H1 (cell line): ENCODE data around the gene SRXN1. TPM values are rescaled to one million over a fixed set of nuclear protein-coding genes. Genes with fewer than 3 reads are reported as not detected.

Experiments
- CTCF ChIA-PET: fragments of 300-600 bp; sonication (Branson Sonifier 250); formaldehyde crosslinking; loops from one replicate; lab custom pipeline; 2021; ENCODE audit not compliant: partially characterized antibody; lab: Charles Lee
- POLR2A ChIA-PET: fragments of 300-600 bp; sonication (Branson Sonifier 250); formaldehyde crosslinking; loops from one replicate; lab custom pipeline; 2021; ENCODE audit warnings: inconsistent platforms; ENCODE audit not compliant: partially characterized antibody; lab: Charles Lee
- DNase-seq, 2 experiments: peaks; one replicate each; pipeline versions ENCODE4 v3.0.0 to v3.0.0-alpha.2; 2010 to 2022; ENCODE audit warnings: low spot score in 2 of 2, low read depth in 1 of 2, mixed read lengths in 1 of 2
- FAIRE-seq: peaks from 2 replicates; lab custom pipeline; 2011; peaks lifted over from hg19 to GRCh38; lab: Jason Lieb, UNC
- H2AFZ ChIP-seq: 2 replicates; pipeline ENCODE4 v1.8.1; 2012; ENCODE audit warnings: low read length, inconsistent platforms
- H2AK5ac ChIP-seq: 2 replicates; pipeline ENCODE4 v1.6.1; 2013; ENCODE audit warnings: low read depth, low read length
- H2BK120ac ChIP-seq: replicated peaks from 2 replicates; pipeline ENCODE3; 2013; ENCODE audit warnings: low read depth, low read length, inconsistent platforms
- H2BK12ac ChIP-seq: 2 replicates; pipeline ENCODE4 v1.6.1; 2013; ENCODE audit warnings: low read depth, low read length
- H2BK15ac ChIP-seq: 2 replicates; pipeline ENCODE4 v1.6.1; 2013; ENCODE audit warnings: low read length
- H2BK20ac ChIP-seq: 2 replicates; pipeline ENCODE4 v1.6.1; 2013; ENCODE audit warnings: low read length
- H2BK5ac ChIP-seq: 2 replicates; pipeline ENCODE4 v1.6.1; 2013; ENCODE audit warnings: low read depth, low read length
- H3K14ac ChIP-seq: 2 replicates; pipeline ENCODE4 v1.6.1; 2013; ENCODE audit warnings: inconsistent platforms; ENCODE audit not compliant: insufficient read length
- H3K18ac ChIP-seq: 2 replicates; pipeline ENCODE4 v1.6.1; 2013; ENCODE audit warnings: low read length; ENCODE audit errors: extremely low read depth
- H3K23ac ChIP-seq: 2 replicates; pipeline ENCODE4 v1.6.1; 2013; ENCODE audit warnings: inconsistent platforms; ENCODE audit not compliant: insufficient read length
- H3K23me2 ChIP-seq: 2 replicates; pipeline ENCODE4 v1.6.1; 2013; ENCODE audit warnings: low read depth, low read length
- H3K27ac ChIP-seq: 2 replicates; pipeline ENCODE4 v1.6.1; 2011; ENCODE audit warnings: low read depth, low read length, inconsistent platforms
- H3K27me3 ChIP-seq, 4 experiments: replicated peaks in 1 of 4; 1 replicate in 1 of 4; 2 replicates in 3 of 4; pipeline versions ENCODE4 v1.6.1 to v1.8.1; 2011 to 2013; ENCODE audit warnings: low read length in 3 of 4, mild to moderate bottlenecking in 3 of 4, inconsistent platforms in 2 of 4, mixed read lengths in 2 of 4, moderate library complexity in 1 of 4; ENCODE audit not compliant: control insufficient read depth in 3 of 4, insufficient read depth in 3 of 4; ENCODE audit errors: extremely low read depth in 1 of 4
- H3K36me3 ChIP-seq, 4 experiments: 2 replicates each; pipeline versions ENCODE4 v1.6.1 to v1.8.1; 2011 to 2013; ENCODE audit warnings: mild to moderate bottlenecking in 4 of 4, low read length in 3 of 4, moderate library complexity in 2 of 4, control low read depth in 1 of 4, inconsistent platforms in 1 of 4; ENCODE audit not compliant: insufficient read depth in 4 of 4, control insufficient read depth in 2 of 4
- H3K4ac ChIP-seq: replicated peaks from 2 replicates; pipeline ENCODE3; 2013; ENCODE audit warnings: low read length, low read depth, mixed read lengths, inconsistent platforms; ENCODE audit not compliant: insufficient read length
- H3K4me1 ChIP-seq, 4 experiments: replicated peaks in 1 of 4; 1 replicate in 1 of 4; 2 replicates in 3 of 4; pipeline versions ENCODE4 v1.6.1 to v1.8.1; 2011 to 2013; ENCODE audit warnings: low read length in 3 of 4, inconsistent platforms in 2 of 4, mixed read lengths in 1 of 4; ENCODE audit not compliant: insufficient read depth in 4 of 4, control insufficient read depth in 3 of 4
- H3K4me2 ChIP-seq, 2 experiments: 2 replicates each; pipeline versions ENCODE4 v1.6.1 to v1.8.1; 2011 to 2013; ENCODE audit warnings: low read depth in 2 of 2, low read length in 2 of 2, control low read depth in 1 of 2, inconsistent platforms in 1 of 2, mild to moderate bottlenecking in 1 of 2; ENCODE audit not compliant: insufficient read depth in 1 of 2
- H3K4me3 ChIP-seq, 4 experiments: fragments of 200-600, 300-600 bp in 1 of 4; sonication (generic), shearing (Covaris generic), sonication (Bioruptor Twin) in 1 of 4; 2 replicates each; pipeline versions ENCODE4 v1.5.1 to v1.8.1; 2011 to 2016; ENCODE audit warnings: low read length in 4 of 4, low read depth in 3 of 4, control low read depth in 2 of 4, inconsistent platforms in 2 of 4, mild to moderate bottlenecking in 2 of 4, mixed read lengths in 1 of 4, moderate library complexity in 1 of 4; ENCODE audit not compliant: insufficient read depth in 2 of 4; ENCODE audit errors: extremely low read depth in 1 of 4
- H3K56ac ChIP-seq: replicated peaks from 2 replicates; pipeline ENCODE3; 2013; ENCODE audit warnings: low read depth, mild to moderate bottlenecking, mixed read lengths, low read length, inconsistent platforms; ENCODE audit not compliant: insufficient read length
- H3K79me1 ChIP-seq: 2 replicates; pipeline ENCODE4 v1.6.1; 2013; ENCODE audit warnings: low read depth, low read length, control low read depth
- H3K79me2 ChIP-seq, 2 experiments: 2 replicates each; pipeline versions ENCODE4 v1.6.1 to v1.8.1; 2012 to 2013; ENCODE audit warnings: low read length in 2 of 2, mild to moderate bottlenecking in 2 of 2, inconsistent platforms in 1 of 2; ENCODE audit not compliant: insufficient read depth in 2 of 2, control insufficient read depth in 1 of 2
- H3K9ac ChIP-seq, 4 experiments: replicated peaks in 1 of 4; 1 replicate in 1 of 4; 2 replicates in 3 of 4; pipeline versions ENCODE4 v1.6.1 to v1.8.1; 2011 to 2013; ENCODE audit warnings: low read depth in 3 of 4, low read length in 3 of 4, control low read depth in 2 of 4, mild to moderate bottlenecking in 2 of 4, moderate library complexity in 2 of 4, inconsistent platforms in 1 of 4; ENCODE audit errors: extremely low read depth in 1 of 4
- H3K9me3 ChIP-seq, 2 experiments: 2 replicates each; pipeline versions ENCODE4 v1.6.1 to v1.8.1; 2012 to 2013; ENCODE audit warnings: mild to moderate bottlenecking in 2 of 2, moderate library complexity in 2 of 2, control low read depth in 1 of 2, inconsistent platforms in 1 of 2, low read depth in 1 of 2, low read length in 1 of 2, mixed read lengths in 1 of 2; ENCODE audit not compliant: insufficient read depth in 2 of 2
- H4K20me1 ChIP-seq, 2 experiments: replicated peaks in 1 of 2; 2 replicates each; pipeline versions ENCODE3 to v1.8.1; 2011 to 2013; ENCODE audit warnings: inconsistent platforms in 2 of 2, low read length in 2 of 2, mild to moderate bottlenecking in 1 of 2; ENCODE audit not compliant: insufficient read depth in 2 of 2, control insufficient read depth in 1 of 2
- H4K5ac ChIP-seq: 2 replicates; pipeline ENCODE4 v1.6.1; 2013; ENCODE audit warnings: low read length, low read depth, mixed read lengths, inconsistent platforms; ENCODE audit not compliant: insufficient read length
- H4K8ac ChIP-seq: 2 replicates; pipeline ENCODE4 v1.8.0; 2013; ENCODE audit warnings: mild to moderate bottlenecking, moderate library complexity, low read length, inconsistent platforms; ENCODE audit not compliant: insufficient read depth; ENCODE audit errors: extremely low read depth
- H4K91ac ChIP-seq: replicated peaks from 2 replicates; pipeline ENCODE3; 2013; ENCODE audit warnings: low read length, mixed read lengths, inconsistent platforms; ENCODE audit not compliant: insufficient read length
- WGBS, 2 experiments: shearing (Covaris generic) in 1 of 2; methylation state at CpG; one replicate each; pipeline versions ENCODE4 v1.1.6 to v1.1.7; 2013 to 2015; ENCODE audit warnings: low lambda C conversion rate in 2 of 2, mixed read lengths in 2 of 2, inconsistent platforms in 1 of 2, low coverage in 1 of 2, missing lambda C conversion rate in 1 of 2; ENCODE audit not compliant: insufficient replicate concordance in 2 of 2, insufficient coverage in 1 of 2, insufficient read length in 1 of 2; ENCODE audit errors: extremely low coverage in 1 of 2, missing lambda C conversion rate in 1 of 2; 5-methylcytosine and 5-hydroxymethylcytosine counted together
- polyA plus RNA-seq, 7 experiments: library from polyadenylated mRNA; depleted of rRNA in 3 of 7; stranded (reverse) in 5 of 7; unstranded in 2 of 7; fragments of >200 nt in 5 of 7; fragments of 200-250 nt in 2 of 7; gene quantifications; 1 replicate in 5 of 7; 2 replicates in 1 of 7; 4 replicates in 1 of 7; pipeline versions ENCODE4 v1.2.1 to v1.2.3, GENCODE V29; 2011 to 2013; ENCODE audit warnings: missing spikeins in 2 of 7, mixed read lengths in 2 of 7
- total RNA-seq: library from RNA; stranded (reverse); fragmentation: NEBNext Ultra II Directional; extraction: Animal tissue kit (Norgen Biotek cat#: 25700); gene quantifications from 2 replicates; pipeline ENCODE4 v1.2.1, GENCODE V29; 2021

Gene SRXN1
- total and polyA plus RNA-seq, 2 of the 8 experiments (the other 6 are each of a cell fraction or from before 2014, with no cell fraction given) = 12.2 to 15.8 TPM

DNA sequence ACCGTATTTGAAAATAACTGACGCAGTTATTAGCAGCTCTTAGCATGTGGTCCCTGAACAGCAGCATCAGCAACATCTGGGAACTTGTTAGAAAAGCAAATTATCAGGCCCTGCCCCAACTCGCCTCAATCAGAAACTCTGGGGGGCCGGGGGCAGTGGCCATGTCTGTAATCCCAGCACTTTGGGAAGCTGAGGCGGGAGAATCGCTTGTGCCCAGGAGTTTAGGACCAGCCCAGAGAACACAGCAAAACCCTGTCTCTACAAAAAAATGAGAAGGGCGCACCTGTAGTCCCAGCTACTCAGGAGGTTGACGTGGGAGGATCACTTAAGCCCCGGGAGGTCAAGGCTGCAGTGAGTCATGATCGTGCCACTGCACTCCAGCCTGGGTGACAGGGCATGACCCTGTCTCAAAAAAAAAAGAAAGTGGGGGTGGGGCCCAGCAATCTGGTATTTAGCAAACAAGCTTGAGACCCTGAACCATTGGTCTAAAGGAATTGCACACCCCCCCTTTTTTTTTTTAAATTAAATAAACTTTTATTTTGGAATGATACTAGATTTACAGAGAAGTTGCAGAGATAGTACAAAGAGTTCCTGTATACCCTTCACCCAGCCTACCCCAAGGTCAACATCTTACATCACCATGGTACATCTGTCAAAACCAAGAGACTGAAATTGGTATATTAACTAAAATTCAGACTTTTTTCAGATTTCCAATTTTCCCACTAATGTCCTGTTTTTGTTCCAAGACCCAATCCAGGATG, 6.7 kb downstream of the SRXN1 start:
- no peak overlapping the region for H2AK5ac ChIP-seq
- no peak overlapping the region for H3K4me2 ChIP-seq
- no peak overlapping the region for H3K14ac ChIP-seq
- peaks cover 0 to 4% of the 10 kb centered on the region in 2 experiments for H4K20me1 ChIP-seq
- no peak overlapping the region for H3K9ac ChIP-seq
- H4K5ac ChIP-seq = no peak overlapping the region
- H2BK12ac ChIP-seq = no peak overlapping the region
- no peaks in the 10 kb centered on the region for H3K79me2 ChIP-seq
- POLR2A ChIA-PET = interaction anchor here (0.6 to 2.1 kb wide), 7 partner anchors 14 to 118 kb away, joined by 3 to 7 read pairs (median 3); partner anchors contain the start of gene SCRT2
- 90% methylated on average over 10 of the region's 10 CpGs; no CpG with 5 or more reads in 1 of the 2 experiments for WGBS, 2 experiments
- no peak overlapping the region for H4K91ac ChIP-seq
- H3K4me3 ChIP-seq = no peak overlapping the region
- no peak overlapping the region for H2BK20ac ChIP-seq
- no peak overlapping the region for H2AFZ ChIP-seq
- no peaks in the 10 kb centered on the region for H3K27me3 ChIP-seq
- no peak overlapping the region for H3K56ac ChIP-seq
- H4K8ac ChIP-seq = no peak overlapping the region
- H2BK120ac ChIP-seq = no peak overlapping the region
- no peak overlapping the region for H3K23ac ChIP-seq
- H3K23me2 ChIP-seq = no peaks in the 10 kb centered on the region
- H2BK5ac ChIP-seq = no peak overlapping the region
- CTCF ChIA-PET = interaction anchor here (0.8 to 11.0 kb wide), 57 partner anchors 10 to 232 kb away, joined by 3 to 157 read pairs (median 5); partner anchors contain the start of genes SCRT2 and TCF15
- H3K18ac ChIP-seq = no peak overlapping the region
- H3K27ac ChIP-seq = no peak overlapping the region
- DNase-seq (no peak), FAIRE-seq (no peak)
- H3K4me1 ChIP-seq = peaks cover 0 to 4% (median 1%) of the 10 kb centered on the region in 4 experiments; a peak in 2 of 7 replicates
- no peak overlapping the region for H3K4ac ChIP-seq
- H3K9me3 ChIP-seq = no peaks in the 10 kb centered on the region
- no peak overlapping the region for H2BK15ac ChIP-seq
- peaks cover 7 to 16% (median 15%) of the 10 kb centered on the region in 4 experiments; a peak in 7 of 8 replicates for H3K36me3 ChIP-seq
- no peaks in the 10 kb centered on the region for H3K79me1 ChIP-seq
